Hepatocyte (in vitro differentiated cells): ENCODE results near the gene DUSP6.

Experiments
- CTCF ChIP-seq: fragments of 200-600 bp; sonication (generic); IDR thresholded peaks from 2 replicates; pipeline ENCODE4 v1.5.1; 2016; ENCODE audit warnings: antibody characterized with exemption, mild to moderate bottlenecking; ENCODE audit not compliant: poor library complexity
- EZH2 ChIP-seq: fragments of 200-600 bp; sonication (generic); IDR thresholded peaks from 2 replicates; pipeline ENCODE4 v1.6.1; 2016; ENCODE audit warnings: antibody characterized with exemption, mild to moderate bottlenecking, borderline replicate concordance

- TF ChIP-seq CTCF, result no peak
- no peak for TF ChIP-seq EZH2
Observed at GRCh38 chr12:89379839-89380467, 27.7 kb upstream of the DUSP6 start.
